Tibial nerve (tissue), 3 donors: ENCODE data around the gene TMEM97.

Experiments used
- CTCF ChIP-seq, 5 experiments: fragments of 200-600 bp in 3 of 5; fragments of 450-650 bp in 2 of 5; sonication (generic) in 3 of 5; IDR thresholded peaks; one replicate each; pipeline ENCODE4 v1.5.1; 2016 to 2019; ENCODE audit warnings: antibody characterized with exemption in 5 of 5, mild to moderate bottlenecking in 3 of 5, moderate library complexity in 2 of 5
- POLR2A ChIP-seq, 2 donors: fragments of 450-650 bp; IDR thresholded peaks; one replicate each; pipeline ENCODE4 v1.6.1; 2017; ENCODE audit warnings: antibody characterized with exemption in 2 of 2, mild to moderate bottlenecking in 2 of 2, moderate library complexity in 2 of 2

- no peak for TF ChIP-seq CTCF (IDR thresholded peaks at IDR 0.05)
- no peak for TF ChIP-seq POLR2A (IDR thresholded peaks at IDR 0.05)
Observed at GRCh38 chr17:28271431-28271830, 47.6 kb upstream of the TMEM97 start.
